WTC11 (cell line): ENCODE measurements around the gene PCDH12. TPM values are rescaled to one million over a fixed set of nuclear protein-coding genes. Genes with fewer than 3 reads are reported as not detected.
A peak's percentile ranks its signal among the peaks of the same experiment; 100 is the strongest.

ENCODE experiments used
- ATAC-seq: fragments of 200-7000 bp; cut with Tn5 transposase; 2 replicates; pipeline ENCODE4 v1.10.0; 2021; ENCODE audit warnings: mild to moderate bottlenecking, moderate library complexity
- CTCF ChIA-PET: fragments of 300-600 bp; sonication (Branson Sonifier 250); formaldehyde crosslinking; loops from one replicate; lab custom pipeline; 2021; ENCODE audit warnings: antibody characterized with exemption; lab: Charles Lee
- POLR2A ChIA-PET: fragments of 350-600 bp; sonication (Branson Sonifier 250); formaldehyde crosslinking; loops from one replicate; lab custom pipeline; 2021; ENCODE audit warnings: antibody characterized with exemption; lab: Charles Lee
- DNase-seq: peaks from one replicate; pipeline ENCODE4 v3.0.0; 2021; ENCODE audit warnings: low spot score
- H3K27ac Mint-ChIP-seq: 2 replicates; pipeline ENCODE4 v1.8.0; 2021; ENCODE audit warnings: mixed read lengths
- H3K27me3 Mint-ChIP-seq: 2 replicates; pipeline ENCODE4 v1.8.0; 2021; ENCODE audit warnings: low read depth, mild to moderate bottlenecking, moderate library complexity, mixed read lengths
- H3K36me3 Mint-ChIP-seq: 2 replicates; pipeline ENCODE4 v1.8.0; 2021; ENCODE audit warnings: mixed read lengths
- H3K4me1 Mint-ChIP-seq: 2 replicates; pipeline ENCODE4 v1.8.0; 2022; ENCODE audit warnings: mixed read lengths
- H3K4me3 Mint-ChIP-seq: 2 replicates; pipeline ENCODE4 v1.8.0; 2021; ENCODE audit warnings: mild to moderate bottlenecking, moderate library complexity, mixed read lengths
- H3K9me3 Mint-ChIP-seq: 2 replicates; pipeline ENCODE4 v1.8.0; 2021; ENCODE audit warnings: mixed read lengths
- ATF6 ChIP-seq: sonication (generic); formaldehyde crosslinking; IDR thresholded peaks from 2 replicates; pipeline ENCODE4 v1.8.1; 2023; ENCODE audit warnings: mild to moderate bottlenecking, missing genetic modification reagents
- CBFB ChIP-seq: sonication (generic); formaldehyde crosslinking; IDR thresholded peaks from 2 replicates; pipeline ENCODE4 v1.8.1; 2022; ENCODE audit warnings: mild to moderate bottlenecking, low read depth, missing genetic modification reagents
- CREM ChIP-seq: sonication (generic); formaldehyde crosslinking; IDR thresholded peaks from 2 replicates; pipeline ENCODE4 v1.8.1; 2022; ENCODE audit warnings: mild to moderate bottlenecking, missing genetic modification reagents, moderate library complexity
- E2F4 ChIP-seq: sonication (generic); formaldehyde crosslinking; IDR thresholded peaks from 2 replicates; pipeline ENCODE4 v1.8.1; 2022; ENCODE audit warnings: low read depth, mild to moderate bottlenecking, moderate library complexity, missing genetic modification reagents, borderline replicate concordance
- ESRRA ChIP-seq: sonication (generic); formaldehyde crosslinking; IDR thresholded peaks from 2 replicates; pipeline ENCODE4 v1.8.1; 2022; ENCODE audit warnings: mild to moderate bottlenecking, missing genetic modification reagents, borderline replicate concordance
- FOXJ3 ChIP-seq: sonication (generic); formaldehyde crosslinking; IDR thresholded peaks from 2 replicates; pipeline ENCODE4 v1.9.0; 2021; ENCODE audit warnings: missing genetic modification reagents, mild to moderate bottlenecking, borderline replicate concordance
- IRF2 ChIP-seq: sonication (generic); formaldehyde crosslinking; IDR thresholded peaks from 2 replicates; pipeline ENCODE4 v1.8.0; 2022; ENCODE audit warnings: low read depth, missing genetic modification reagents, borderline replicate concordance
- OVOL2 ChIP-seq: fragments of 250-450 bp; sonication (Bioruptor Pico); IDR thresholded peaks from 2 replicates; pipeline ENCODE4 v1.9.0; 2021; ENCODE audit warnings: mild to moderate bottlenecking, borderline replicate concordance
- PRDM15 ChIP-seq: sonication (generic); formaldehyde crosslinking; IDR thresholded peaks from 2 replicates; pipeline ENCODE4 v1.8.0; 2022; ENCODE audit warnings: missing genetic modification reagents
- RORB ChIP-seq: fragments of 250-450 bp; sonication (Bioruptor Pico); IDR thresholded peaks from 2 replicates; pipeline ENCODE4 v1.9.0; 2021; ENCODE audit warnings: mild to moderate bottlenecking
- SMAD4 ChIP-seq: sonication (generic); formaldehyde crosslinking; IDR thresholded peaks from 2 replicates; pipeline ENCODE4 v1.8.0; 2022; ENCODE audit warnings: mild to moderate bottlenecking, missing genetic modification reagents
- TCF7 ChIP-seq: sonication (generic); formaldehyde crosslinking; IDR thresholded peaks from 2 replicates; pipeline ENCODE4 v1.8.0; 2022; ENCODE audit warnings: mild to moderate bottlenecking, low read depth, missing genetic modification reagents, moderate library complexity
- TP53 ChIP-seq: sonication (generic); formaldehyde crosslinking; IDR thresholded peaks from 2 replicates; pipeline ENCODE4 v1.8.1; 2023; ENCODE audit warnings: mild to moderate bottlenecking, missing genetic modification reagents
- ZNF232 ChIP-seq: sonication (generic); formaldehyde crosslinking; IDR thresholded peaks from 2 replicates; pipeline ENCODE4 v1.8.0; 2022; ENCODE audit warnings: mild to moderate bottlenecking, missing genetic modification reagents
- ZNF281 ChIP-seq: sonication (generic); formaldehyde crosslinking; IDR thresholded peaks from 2 replicates; pipeline ENCODE4 v1.8.0; 2023; ENCODE audit warnings: mild to moderate bottlenecking, missing genetic modification reagents
- ZNF317 ChIP-seq: sonication (generic); formaldehyde crosslinking; IDR thresholded peaks from 2 replicates; pipeline ENCODE4 v1.8.1; 2023; ENCODE audit warnings: low read depth, mild to moderate bottlenecking, moderate library complexity, missing genetic modification reagents, borderline replicate concordance
- ZNF396 ChIP-seq: fragments of 250-450 bp; sonication (Bioruptor Pico); IDR thresholded peaks from 2 replicates; pipeline ENCODE4 v1.8.0; 2021; ENCODE audit warnings: mild to moderate bottlenecking, moderate library complexity, borderline replicate concordance
- ZNF416 ChIP-seq: fragments of 250-450 bp; sonication (Bioruptor Pico); IDR thresholded peaks from 2 replicates; pipeline ENCODE4 v1.9.0; 2021; ENCODE audit warnings: mild to moderate bottlenecking, inconsistent platforms
- total RNA-seq: library from RNA; stranded (reverse); gene quantifications from 3 replicates; pipeline ENCODE4 v1.2.3, GENCODE V29; 2021

PCDH12 gene
- total RNA-seq, 1 experiment from 2014 or later = 0.33 TPM

- DNase-seq = no peak
- CTCF ChIA-PET = no interaction called here
- Mint-ChIP-seq H3K36me3 (peaks cover 76% of the 10 kb centered on the region), H3K27me3 (no peaks in the 10 kb centered on the region), H3K27ac (no peak overlapping the region), H3K4me1 (no peaks in the 10 kb centered on the region), H3K4me3 (no peak overlapping the region), H3K9me3 (no peaks in the 10 kb centered on the region)
- TF ChIP-seq CBFB (CRISPR knock-in tag) = no peak
- no peak for TF ChIP-seq RORB (CRISPR knock-in tag)
- no peak for TF ChIP-seq OVOL2 (CRISPR knock-in tag)
- TF ChIP-seq TP53 (CRISPR knock-in tag) = no peak
- no peak for TF ChIP-seq E2F4 (CRISPR knock-in tag)
- no peak for TF ChIP-seq TCF7 (CRISPR knock-in tag)
- no peak for TF ChIP-seq IRF2 (CRISPR knock-in tag)
- no peak for TF ChIP-seq ZNF396 (CRISPR knock-in tag)
- TF ChIP-seq ZNF281 (CRISPR knock-in tag) = no peak
- POLR2A ChIA-PET = no interaction called here
- ATAC-seq = no peak
Measured at GRCh38 chr5:142006363-142007236, 48.6 kb upstream of the PCDH12 start.

- Mint-ChIP-seq H3K27me3 (no peaks in the 10 kb centered on the region), H3K4me1 (no peaks in the 10 kb centered on the region), H3K27ac (no peak overlapping the region), H3K36me3 (peaks cover 85% of the 10 kb centered on the region), H3K9me3 (peaks cover 4% of the 10 kb centered on the region; the same call in 1 of the 2 replicates), H3K4me3 (no peak overlapping the region)
- no peak for ATAC-seq
- no peak for DNase-seq
- TF ChIP-seq FOXJ3 (CRISPR knock-in tag) = no peak
- CTCF ChIA-PET = no interaction called here
- POLR2A ChIA-PET = no interaction called here
Measured at GRCh38 chr5:142003266-142003800, 45.3 kb upstream of the PCDH12 start.

GRCh38 chr5:142000704-142001484 is 42.9 kb upstream of the PCDH12 start:
- DNase-seq = peak; percentile 26
- CTCF ChIA-PET = interaction anchor here (0.7 to 1.9 kb wide), 8 partner anchors 11 to 142 kb away, joined by 3 to 9 read pairs (median 4); partner anchors contain the start of genes GNPDA1 and RNF14
- TF ChIP-seq SMAD4 (CRISPR knock-in tag) = no peak
- TF ChIP-seq PRDM15 = no peak
- TF ChIP-seq ZNF416 (CRISPR knock-in tag) = no peak
- TF ChIP-seq ZNF317 (CRISPR knock-in tag) = no peak
- no peak for TF ChIP-seq ZNF232 (CRISPR knock-in tag)
- no peak for TF ChIP-seq ESRRA (CRISPR knock-in tag)
- no peak for TF ChIP-seq CREM
- no peak for TF ChIP-seq ATF6 (CRISPR knock-in tag)

More at GRCh38 chr5:142000704-142001484, 42.9 kb upstream of the PCDH12 start:
- no peak overlapping the region for H3K4me3 Mint-ChIP-seq
- no peaks in the 10 kb centered on the region for H3K27me3 Mint-ChIP-seq
- H3K36me3 Mint-ChIP-seq = peaks cover 63% of the 10 kb centered on the region
- no peak overlapping the region; the same call in 1 of the 2 replicates for H3K27ac Mint-ChIP-seq
- H3K9me3 Mint-ChIP-seq = peaks cover 4% of the 10 kb centered on the region; the same call in 1 of the 2 replicates
- ATAC-seq = peak; percentile 67
- no peaks in the 10 kb centered on the region for H3K4me1 Mint-ChIP-seq
- POLR2A ChIA-PET = interaction anchor here (1.0 kb wide), 1 partner anchor 12 kb away, joined by 3 read pairs; the partner anchor contains the start of gene GNPDA1
